Astrocyte (in vitro differentiated cells and primary cell): ENCODE measurements around the gene CDH13. TPM values are rescaled to one million over a fixed set of nuclear protein-coding genes. Genes with fewer than 3 reads are reported as not detected.

Source experiments
- DNase-seq: peaks from one replicate; pipeline ENCODE4 v3.0.0-alpha.2; 2010; ENCODE audit warnings: low read depth
- FAIRE-seq: peaks from 2 replicates; lab custom pipeline; 2011; peaks lifted over from hg19 to GRCh38; lab: Jason Lieb, UNC
- H2AFZ ChIP-seq: 2 replicates; pipeline ENCODE4 v1.6.0; 2012; ENCODE audit warnings: low read depth, low read length, inconsistent platforms
- H3K27ac ChIP-seq: 2 replicates; pipeline ENCODE4 v1.5.1; 2011; ENCODE audit warnings: low read depth, low read length, inconsistent platforms
- H3K27me3 ChIP-seq: 2 replicates; pipeline ENCODE4 v1.6.0; 2011; ENCODE audit warnings: low read length, inconsistent platforms; ENCODE audit not compliant: insufficient read depth
- H3K36me3 ChIP-seq: 2 replicates; pipeline ENCODE4 v1.5.1; 2011; ENCODE audit warnings: low read length, inconsistent platforms; ENCODE audit not compliant: insufficient read depth
- H3K4me1 ChIP-seq: 2 replicates; pipeline ENCODE4 v1.5.1; 2011; ENCODE audit warnings: low read length, inconsistent platforms; ENCODE audit not compliant: insufficient read depth
- H3K4me2 ChIP-seq: 2 replicates; pipeline ENCODE4 v1.6.0; 2012; ENCODE audit warnings: low read length, inconsistent platforms
- H3K4me3 ChIP-seq: 2 replicates; pipeline ENCODE4 v1.5.1; 2011; ENCODE audit warnings: low read depth, mild to moderate bottlenecking, low read length, inconsistent platforms; ENCODE audit not compliant: insufficient read depth
- H3K79me2 ChIP-seq: 2 replicates; pipeline ENCODE4 v1.6.0; 2012; ENCODE audit warnings: mild to moderate bottlenecking, low read length, inconsistent platforms; ENCODE audit not compliant: insufficient read depth
- H3K9ac ChIP-seq: 2 replicates; pipeline ENCODE4 v1.6.0; 2012; ENCODE audit warnings: mild to moderate bottlenecking, low read length, inconsistent platforms
- H3K9me3 ChIP-seq: 2 replicates; pipeline ENCODE4 v1.5.1; 2012; ENCODE audit warnings: low read depth, mild to moderate bottlenecking, low read length, inconsistent platforms; ENCODE audit not compliant: insufficient read depth
- H4K20me1 ChIP-seq: 2 replicates; pipeline ENCODE4 v1.6.0; 2012; ENCODE audit warnings: low read length, inconsistent platforms; ENCODE audit not compliant: insufficient read depth
- H3K27ac Mint-ChIP-seq: one replicate; pipeline ENCODE4 v1.8.0; 2021; ENCODE audit warnings: mild to moderate bottlenecking, mixed read lengths; ENCODE audit not compliant: unreplicated experiment
- H3K27me3 Mint-ChIP-seq: one replicate; pipeline ENCODE4 v1.8.0; 2021; ENCODE audit warnings: low read depth, mixed read lengths; ENCODE audit not compliant: unreplicated experiment
- H3K36me3 Mint-ChIP-seq: one replicate; pipeline ENCODE4 v1.8.0; 2021; ENCODE audit warnings: low read depth, mixed read lengths; ENCODE audit not compliant: unreplicated experiment
- H3K4me1 Mint-ChIP-seq: one replicate; pipeline ENCODE4 v1.8.0; 2021; ENCODE audit warnings: low read depth, mixed read lengths; ENCODE audit not compliant: unreplicated experiment
- H3K4me3 Mint-ChIP-seq: one replicate; pipeline ENCODE4 v1.8.0; 2021; ENCODE audit warnings: mild to moderate bottlenecking, moderate library complexity, mixed read lengths; ENCODE audit not compliant: unreplicated experiment
- H3K9me3 Mint-ChIP-seq: one replicate; pipeline ENCODE4 v1.8.0; 2021; ENCODE audit warnings: mild to moderate bottlenecking, mixed read lengths; ENCODE audit not compliant: unreplicated experiment
- CTCF ChIP-seq: IDR thresholded peaks from 2 replicates; pipeline ENCODE4 v1.5.1; 2011; ENCODE audit warnings: low read depth, mild to moderate bottlenecking, inconsistent platforms, low read length, moderate library complexity; ENCODE audit not compliant: insufficient read depth
- EZH2 ChIP-seq: IDR thresholded peaks from 2 replicates; pipeline ENCODE4 v1.6.1; 2012; ENCODE audit warnings: mild to moderate bottlenecking, low read length, inconsistent platforms; ENCODE audit not compliant: insufficient read depth
- total RNA-seq: library from RNA; stranded (reverse); gene quantifications from 2 replicates; pipeline ENCODE4 v1.2.1, GENCODE V29; 2021

CDH13 gene
- total RNA-seq, 1 donor from 2014 or later: 41.7 TPM

- Histone ChIP-seq H3K9me3 (no peaks in the 10 kb centered on the region), H3K4me3 (no peak overlapping the region), H2AFZ (no peak overlapping the region), H3K4me2 (peak overlapping the region; percentile 52), H3K27ac (no peak overlapping the region), H3K36me3 (no peaks in the 10 kb centered on the region), H3K79me2 (no peaks in the 10 kb centered on the region), H4K20me1 (no peaks in the 10 kb centered on the region), H3K4me1 (peaks cover 11% of the 10 kb centered on the region), H3K9ac (no peak overlapping the region), H3K27me3 (no peaks in the 10 kb centered on the region)
- TF ChIP-seq CTCF: no peak
- H3K4me3 Mint-ChIP-seq: no peak overlapping the region
- H3K4me1 Mint-ChIP-seq: peaks cover 13% of the 10 kb centered on the region
- H3K27ac Mint-ChIP-seq: no peak overlapping the region
- DNase-seq: no peak
- no peaks in the 10 kb centered on the region for H3K36me3 Mint-ChIP-seq
- no peaks in the 10 kb centered on the region for H3K9me3 Mint-ChIP-seq
- no peak for FAIRE-seq
- peaks cover 10% of the 10 kb centered on the region for H3K27me3 Mint-ChIP-seq
Measured at GRCh38 chr16:82586130-82586529, 40.6 kb upstream of the CDH13 start.

GRCh38 chr16:82587289-82587688, 39.5 kb upstream of the CDH13 start:
- Mint-ChIP-seq H3K4me1 (peaks cover 13% of the 10 kb centered on the region), H3K9me3 (no peaks in the 10 kb centered on the region), H3K4me3 (no peak overlapping the region), H3K27me3 (peaks cover 17% of the 10 kb centered on the region), H3K27ac (no peak overlapping the region), H3K36me3 (no peaks in the 10 kb centered on the region)
- no peaks in the 10 kb centered on the region for H3K79me2 ChIP-seq
- H4K20me1 ChIP-seq: no peaks in the 10 kb centered on the region
- no peak overlapping the region for H2AFZ ChIP-seq
- TF ChIP-seq EZH2 (no peak), CTCF (no peak)
- H3K27me3 ChIP-seq: no peaks in the 10 kb centered on the region
- H3K4me1 ChIP-seq: peaks cover 11% of the 10 kb centered on the region
- H3K9ac ChIP-seq: no peak overlapping the region
- no peaks in the 10 kb centered on the region for H3K36me3 ChIP-seq
- H3K9me3 ChIP-seq: no peaks in the 10 kb centered on the region
- H3K4me3 ChIP-seq: no peak overlapping the region
- H3K4me2 ChIP-seq: no peak overlapping the region
- FAIRE-seq (no peak), DNase-seq (no peak)
- no peak overlapping the region for H3K27ac ChIP-seq

GRCh38 chr16:82589407-82589806, 37.4 kb upstream of the CDH13 start:
- no peak overlapping the region for H3K27ac Mint-ChIP-seq
- FAIRE-seq (no peak), DNase-seq (no peak)
- Histone ChIP-seq H3K27ac (no peak overlapping the region), H3K79me2 (no peaks in the 10 kb centered on the region), H2AFZ (no peak overlapping the region), H3K9me3 (no peaks in the 10 kb centered on the region), H3K9ac (no peak overlapping the region), H4K20me1 (no peaks in the 10 kb centered on the region), H3K4me3 (no peak overlapping the region), H3K4me1 (peaks cover 11% of the 10 kb centered on the region), H3K27me3 (no peaks in the 10 kb centered on the region), H3K36me3 (no peaks in the 10 kb centered on the region), H3K4me2 (no peak overlapping the region)
- H3K4me3 Mint-ChIP-seq: no peak overlapping the region
- H3K4me1 Mint-ChIP-seq: peaks cover 6% of the 10 kb centered on the region
- H3K9me3 Mint-ChIP-seq: peaks cover 3% of the 10 kb centered on the region
- H3K27me3 Mint-ChIP-seq: peaks cover 22% of the 10 kb centered on the region
- H3K36me3 Mint-ChIP-seq: no peaks in the 10 kb centered on the region
- TF ChIP-seq EZH2 (no peak), CTCF (no peak)
